Skeletal muscle satellite cell (primary cell): ENCODE results near the gene TMEM63A.

ENCODE experiments used
- H3K27me3 ChIP-seq: 2 replicates; pipeline ENCODE4 v1.7.0; 2013; ENCODE audit warnings: low read length; ENCODE audit not compliant: control insufficient read depth, insufficient read depth
- H3K36me3 ChIP-seq: 2 replicates; pipeline ENCODE4 v1.7.0; 2013; ENCODE audit warnings: mild to moderate bottlenecking, control low read depth, low read length; ENCODE audit not compliant: insufficient read depth
- H3K4me1 ChIP-seq: 2 replicates; pipeline ENCODE4 v1.7.0; 2013; ENCODE audit warnings: low read length; ENCODE audit not compliant: control insufficient read depth, insufficient read depth
- H3K4me2 ChIP-seq: 2 replicates; pipeline ENCODE4 v1.7.0; 2013; ENCODE audit warnings: mild to moderate bottlenecking, low read length
- H3K4me3 ChIP-seq: 2 replicates; pipeline ENCODE4 v1.7.0; 2013; ENCODE audit warnings: low read length
- H3K9ac ChIP-seq: 2 replicates; pipeline ENCODE4 v1.7.0; 2013; ENCODE audit warnings: mild to moderate bottlenecking, low read depth, low read length, moderate library complexity
- H3K9me3 ChIP-seq: replicated peaks from 2 replicates; pipeline ENCODE4 v1.7.0; 2013; ENCODE audit warnings: mild to moderate bottlenecking, control low read depth, low read length

TMEM63A gene

DNA sequence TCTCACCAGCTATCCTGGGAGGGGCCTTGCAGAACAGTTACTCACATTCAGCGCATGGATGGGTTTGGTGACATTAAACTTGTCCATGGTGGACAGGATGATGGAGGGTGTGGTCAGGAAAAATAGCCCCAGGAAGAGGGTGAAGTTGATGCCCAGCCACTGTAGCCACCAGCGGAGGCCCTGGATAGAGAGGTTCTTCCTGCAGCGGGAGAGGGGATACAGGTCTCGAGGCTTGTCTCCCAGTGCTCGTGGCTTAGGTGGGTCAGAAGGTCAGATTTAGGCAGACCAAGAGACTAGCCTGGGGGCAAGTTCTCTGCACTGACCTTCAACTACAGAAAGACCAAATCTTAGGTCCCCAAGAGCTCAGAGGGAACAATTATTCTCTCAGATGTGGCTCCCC lies 23.0 kb downstream of the TMEM63A start:
- peaks cover 8% of the 10 kb centered on the region for H3K4me1 ChIP-seq
- H3K9ac ChIP-seq = no peak overlapping the region
- no peaks in the 10 kb centered on the region for H3K9me3 ChIP-seq
- H3K27me3 ChIP-seq = no peaks in the 10 kb centered on the region
- peaks cover 62% of the 10 kb centered on the region for H3K36me3 ChIP-seq
- no peak overlapping the region for H3K4me2 ChIP-seq
- H3K4me3 ChIP-seq = no peak overlapping the region

DNA sequence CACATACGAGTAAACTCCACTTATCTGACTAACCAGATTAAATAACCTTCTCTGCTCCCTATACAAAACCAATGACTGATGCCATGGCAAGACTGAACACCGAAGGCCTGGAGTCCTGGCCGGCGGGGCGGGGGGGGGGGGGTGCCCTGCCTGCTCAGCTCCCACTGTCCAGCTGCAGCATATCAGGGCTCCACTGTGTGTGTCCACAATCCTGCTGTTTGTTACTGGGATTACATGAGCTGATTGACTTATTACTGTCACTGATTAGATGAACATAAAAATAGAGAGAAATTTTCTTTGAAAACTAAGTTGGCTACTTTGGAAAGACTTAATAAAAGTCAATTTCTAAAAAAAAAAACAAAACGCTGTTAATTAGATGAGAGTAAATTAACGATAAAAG lies 24.9 kb downstream of the TMEM63A start:
- Histone ChIP-seq H3K9me3 (no peaks in the 10 kb centered on the region), H3K9ac (no peak overlapping the region), H3K36me3 (peaks cover 62% of the 10 kb centered on the region), H3K27me3 (no peaks in the 10 kb centered on the region), H3K4me1 (no peaks in the 10 kb centered on the region), H3K4me2 (no peak overlapping the region), H3K4me3 (no peak overlapping the region)

DNA sequence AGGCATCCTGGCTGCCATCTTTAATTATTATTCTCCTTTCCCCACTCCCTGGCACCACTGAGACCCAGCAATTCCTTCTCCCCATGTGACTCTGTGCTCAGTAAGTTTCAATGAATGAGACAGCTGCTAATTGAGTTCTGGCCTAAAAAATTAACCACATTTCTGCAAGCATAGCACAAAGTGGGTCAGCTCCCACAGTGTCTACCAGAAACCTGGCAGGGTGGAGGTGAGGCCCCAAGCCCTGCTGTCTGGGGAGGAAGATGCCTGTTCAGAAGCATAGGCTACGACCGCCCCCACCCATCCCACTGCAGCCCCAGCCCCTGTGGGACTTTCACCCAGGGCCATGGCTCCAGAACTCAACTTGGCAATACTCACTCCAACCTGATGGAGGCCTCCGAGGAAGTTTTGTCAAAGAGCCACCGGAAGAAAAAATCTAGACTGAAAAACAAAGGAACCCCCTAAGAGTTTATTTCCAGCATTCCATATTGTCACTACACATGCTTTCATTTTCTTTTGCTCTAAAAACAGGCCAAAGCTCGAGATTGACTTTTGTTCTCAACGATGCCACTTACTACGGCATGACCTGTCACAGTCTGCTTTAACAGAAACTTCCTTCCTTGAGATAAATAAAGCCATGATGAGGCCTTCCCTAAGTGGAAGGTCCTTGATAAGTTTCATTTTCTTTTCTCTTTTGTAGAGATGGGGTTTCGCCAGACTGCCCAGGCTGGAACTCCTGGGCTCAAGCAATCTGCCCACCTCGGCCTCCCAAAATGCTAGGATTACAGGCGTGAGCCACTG lies 26.5 kb downstream of the TMEM63A start:
- H3K36me3 ChIP-seq = peaks cover 49% of the 10 kb centered on the region
- H3K9ac ChIP-seq = no peak overlapping the region
- no peaks in the 10 kb centered on the region for H3K27me3 ChIP-seq
- H3K4me2 ChIP-seq = no peak overlapping the region
- H3K4me1 ChIP-seq = no peaks in the 10 kb centered on the region
- H3K4me3 ChIP-seq = no peak overlapping the region
- no peaks in the 10 kb centered on the region for H3K9me3 ChIP-seq

DNA sequence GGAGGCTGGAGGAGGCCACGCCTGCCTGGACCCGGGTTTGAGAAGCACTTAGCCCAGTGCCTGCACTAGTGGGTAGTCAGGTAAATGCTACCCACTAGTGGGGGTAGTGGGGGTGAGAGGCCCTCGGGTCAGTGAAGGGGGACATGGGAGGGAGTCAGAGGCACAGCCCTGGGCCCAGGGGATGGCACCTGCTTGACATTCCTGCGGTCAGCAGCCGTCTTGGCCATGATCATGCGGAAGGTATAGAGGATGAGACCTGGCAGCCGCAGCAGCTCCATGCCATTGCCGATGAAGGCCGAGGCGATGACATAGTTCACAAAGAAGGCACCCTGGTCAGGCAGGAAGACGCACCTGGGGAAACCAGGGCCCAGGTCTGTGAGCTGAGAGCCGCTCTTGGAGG lies 28.7 kb downstream of the TMEM63A start:
- Histone ChIP-seq H3K27me3 (no peaks in the 10 kb centered on the region), H3K36me3 (peaks cover 34% of the 10 kb centered on the region), H3K9ac (no peak overlapping the region), H3K9me3 (no peaks in the 10 kb centered on the region), H3K4me1 (peaks cover 2% of the 10 kb centered on the region), H3K4me3 (no peak overlapping the region), H3K4me2 (no peak overlapping the region)

DNA sequence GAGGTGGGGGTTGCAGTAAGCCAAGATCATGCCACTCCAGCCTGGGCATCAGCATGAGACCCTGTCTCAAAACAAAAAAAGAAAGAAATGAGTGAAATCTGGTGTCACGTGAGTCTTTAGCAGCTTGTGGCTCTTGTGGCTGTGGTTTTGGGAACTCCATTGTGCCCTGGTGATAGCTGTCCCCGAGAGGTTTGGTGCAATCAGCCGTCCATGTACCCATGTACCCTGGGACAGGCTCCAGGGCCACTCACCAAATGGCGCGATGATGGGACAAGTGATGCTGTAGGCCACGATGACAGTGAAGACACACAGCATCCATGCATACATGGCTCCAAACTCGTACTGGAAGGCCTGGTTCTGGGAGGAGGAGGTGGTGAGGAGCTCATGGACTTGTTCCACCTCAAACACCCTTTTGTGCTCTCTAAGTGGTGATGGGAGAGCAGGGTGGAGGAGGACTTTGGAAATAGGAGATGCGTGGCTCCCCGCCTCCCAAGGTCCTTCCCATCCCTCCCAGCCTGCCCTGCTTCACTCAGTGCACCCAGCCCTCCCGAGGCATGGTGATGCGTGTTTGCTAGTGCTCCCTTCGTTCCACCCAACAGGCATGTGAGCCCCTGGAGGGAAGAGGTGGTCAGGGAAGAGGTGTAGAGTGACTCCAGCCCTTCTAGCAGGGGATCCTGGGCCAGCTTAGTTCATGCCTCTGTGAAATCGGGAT lies 29.6 kb downstream of the TMEM63A start:
- H3K9ac ChIP-seq = no peak overlapping the region
- no peaks in the 10 kb centered on the region for H3K9me3 ChIP-seq
- no peak overlapping the region for H3K4me2 ChIP-seq
- peaks cover 29% of the 10 kb centered on the region for H3K36me3 ChIP-seq
- H3K4me3 ChIP-seq = no peak overlapping the region
- H3K27me3 ChIP-seq = no peaks in the 10 kb centered on the region
- peaks cover 2% of the 10 kb centered on the region for H3K4me1 ChIP-seq

DNA sequence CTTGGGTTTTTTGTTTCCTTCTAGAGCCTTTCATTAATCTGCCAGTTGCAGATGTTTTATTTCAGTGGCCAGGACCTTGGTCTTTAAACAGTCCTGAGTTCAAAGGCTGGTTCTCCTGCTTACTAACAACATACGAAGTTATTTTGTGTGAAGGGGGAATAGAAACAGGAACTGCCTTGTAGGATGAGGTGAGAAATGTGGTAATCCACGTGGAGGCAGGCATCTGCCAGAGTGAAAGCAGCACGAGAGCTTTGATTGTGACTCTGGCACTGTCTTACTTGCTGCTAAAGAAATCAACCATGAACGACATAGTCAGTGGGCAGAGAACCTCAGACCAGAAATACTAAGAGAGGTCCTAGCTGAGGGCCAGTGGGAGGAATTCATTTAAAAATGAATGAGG lies 30.4 kb downstream of the TMEM63A start:
- Histone ChIP-seq H3K9ac (no peak overlapping the region), H3K9me3 (no peaks in the 10 kb centered on the region), H3K4me1 (peaks cover 2% of the 10 kb centered on the region), H3K36me3 (peaks cover 31% of the 10 kb centered on the region), H3K4me3 (no peak overlapping the region), H3K27me3 (no peaks in the 10 kb centered on the region), H3K4me2 (no peak overlapping the region)

DNA sequence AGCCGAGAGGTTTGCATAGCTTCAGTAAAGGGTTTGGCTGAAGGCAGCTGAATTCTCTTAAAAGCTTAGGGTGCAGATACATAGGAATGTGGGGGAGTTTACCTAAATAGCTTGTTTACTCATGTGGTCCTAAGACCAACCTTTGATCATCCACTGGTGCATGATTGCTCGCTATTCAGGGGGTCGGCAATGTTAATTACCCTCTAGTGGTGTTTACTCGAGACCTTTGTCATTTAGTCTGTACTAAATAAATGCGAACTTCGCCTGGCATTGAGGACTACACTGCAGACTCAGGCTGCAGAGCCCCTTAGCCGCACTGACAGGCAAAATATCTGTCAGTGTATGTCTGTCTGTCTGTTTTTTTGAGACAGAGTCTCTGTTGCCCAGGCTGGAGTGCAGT lies 31.8 kb downstream of the TMEM63A start:
- Histone ChIP-seq H3K4me1 (peaks cover 2% of the 10 kb centered on the region), H3K27me3 (no peaks in the 10 kb centered on the region), H3K4me2 (no peak overlapping the region), H3K4me3 (no peak overlapping the region), H3K9ac (no peak overlapping the region), H3K36me3 (peaks cover 37% of the 10 kb centered on the region), H3K9me3 (no peaks in the 10 kb centered on the region)

DNA sequence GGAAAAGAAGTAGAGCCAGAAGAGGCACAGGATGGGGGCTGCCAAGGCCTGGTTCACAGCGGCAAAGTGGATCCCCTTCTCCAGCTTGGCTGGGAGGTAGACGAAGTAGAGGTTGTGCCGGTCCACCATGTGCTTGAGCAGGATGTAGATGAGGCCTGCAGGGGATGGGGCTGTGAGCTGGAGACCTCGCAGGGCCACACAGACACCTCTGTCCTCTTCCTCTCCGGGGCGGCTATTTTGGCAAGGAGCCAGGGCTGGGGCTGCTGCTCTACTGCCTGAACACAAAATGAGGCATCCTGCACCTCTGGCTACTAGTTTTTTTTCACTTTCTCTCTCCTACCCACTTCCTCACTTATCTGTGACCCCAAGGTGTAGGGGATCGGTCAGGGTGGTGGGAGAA lies 32.3 kb downstream of the TMEM63A start:
- Histone ChIP-seq H3K4me3 (no peak overlapping the region), H3K36me3 (peaks cover 34% of the 10 kb centered on the region), H3K4me2 (no peak overlapping the region), H3K27me3 (no peaks in the 10 kb centered on the region), H3K9me3 (no peaks in the 10 kb centered on the region), H3K9ac (no peak overlapping the region), H3K4me1 (peaks cover 2% of the 10 kb centered on the region)

DNA sequence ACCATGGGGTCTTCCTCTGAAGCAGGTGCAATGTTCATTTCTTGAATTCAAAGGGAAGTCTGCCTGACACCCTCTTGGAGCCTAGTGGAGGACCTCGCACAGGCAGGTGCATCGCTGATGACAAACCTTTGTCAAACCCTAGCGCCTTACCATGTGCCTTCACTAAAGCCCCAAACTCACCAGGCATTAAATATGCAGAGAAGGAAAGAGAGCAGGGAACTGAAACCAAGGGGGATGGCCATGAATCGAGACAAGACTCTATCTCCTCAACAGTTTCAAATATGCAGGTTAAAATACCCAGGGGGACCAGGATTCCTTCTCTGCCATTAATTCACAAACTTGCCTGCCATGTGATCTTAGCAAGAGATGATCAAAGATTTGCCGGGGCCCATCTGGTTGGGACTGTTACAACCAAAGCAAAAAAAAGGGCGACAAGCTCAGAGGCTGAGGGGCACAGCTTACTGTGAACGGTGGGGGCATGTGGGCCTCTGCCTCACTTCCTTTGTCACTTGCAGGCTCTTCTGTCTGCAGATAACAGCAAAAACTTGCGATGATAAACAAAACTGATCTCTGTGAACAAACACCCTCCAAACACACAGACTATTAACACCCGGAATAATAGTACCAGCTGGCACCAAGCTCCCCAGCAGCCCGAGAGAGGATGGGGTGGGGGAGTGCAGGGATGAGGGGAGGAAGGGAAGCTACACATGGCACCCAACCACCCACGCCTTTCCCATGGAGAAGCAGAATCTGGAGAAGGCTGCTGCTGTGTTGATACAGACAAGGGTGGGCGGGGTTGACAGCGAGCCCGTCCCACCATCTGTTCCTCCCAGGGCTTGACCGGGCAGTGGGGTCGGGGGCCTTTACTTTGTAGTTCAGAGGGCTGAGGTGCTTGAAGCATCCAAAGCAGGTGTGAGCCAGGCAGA lies 33.9 kb downstream of the TMEM63A start:
- peaks cover 2% of the 10 kb centered on the region for H3K4me1 ChIP-seq
- peaks cover 20% of the 10 kb centered on the region for H3K36me3 ChIP-seq
- no peak overlapping the region for H3K9ac ChIP-seq

DNA sequence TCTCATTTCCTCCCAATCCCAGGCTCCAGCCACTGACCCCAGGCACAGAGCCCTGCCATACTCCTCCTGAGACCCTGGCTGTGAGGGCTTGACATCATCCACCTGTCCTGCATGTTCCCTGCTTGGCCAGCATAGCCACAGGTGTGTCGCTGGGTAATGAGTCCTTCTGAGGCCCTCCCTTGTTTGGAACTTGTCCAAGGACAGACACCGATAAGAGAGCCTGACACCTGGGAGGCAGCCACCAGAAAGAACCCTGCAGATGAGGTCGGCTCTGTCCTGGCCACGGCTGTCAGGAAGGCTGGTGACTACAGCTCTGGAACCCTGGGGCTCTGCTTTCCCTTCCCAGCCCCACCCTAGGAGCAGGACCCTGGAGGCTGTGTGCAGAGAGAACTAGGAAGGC lies 34.6 kb downstream of the TMEM63A start:
- Histone ChIP-seq H3K36me3 (peaks cover 16% of the 10 kb centered on the region), H3K4me2 (no peak overlapping the region), H3K4me1 (peaks cover 2% of the 10 kb centered on the region), H3K9me3 (no peaks in the 10 kb centered on the region), H3K9ac (no peak overlapping the region), H3K4me3 (no peak overlapping the region), H3K27me3 (no peaks in the 10 kb centered on the region)

More for the DNA sequence above, 33.9 kb downstream of the TMEM63A start:
- no peaks in the 10 kb centered on the region for H3K27me3 ChIP-seq
- no peaks in the 10 kb centered on the region for H3K9me3 ChIP-seq
- no peak overlapping the region for H3K4me2 ChIP-seq
- H3K4me3 ChIP-seq = no peak overlapping the region
